Cardiac muscle cell (in vitro differentiated cells and primary cell): Measurements from ENCODE around the gene NSMCE1. TPM values are rescaled to one million over a fixed set of nuclear protein-coding genes. Genes with fewer than 3 reads are reported as not detected.
"Not testable (repeated sequence)": the region's sequence is repeated elsewhere in the genome, so short reads cannot be mapped to it uniquely, and the experiment has no call there.

Experiments
- DNase-seq, 2 donors: peaks; one replicate each; pipeline versions ENCODE4 v3.0.0 to v3.0.0-alpha.2; 2010 to 2017; ENCODE audit warnings: low read depth in 1 of 2, low spot score in 1 of 2
- H3K27ac ChIP-seq: fragments of 200-600 bp; sonication (generic); 2 replicates; pipeline ENCODE4 v1.5.1; 2016
- H3K27me3 ChIP-seq: fragments of 200-600 bp; sonication (generic); 2 replicates; pipeline ENCODE4 v1.6.0; 2016; ENCODE audit warnings: control low read depth
- H3K36me3 ChIP-seq: fragments of 200-600 bp; sonication (generic); 2 replicates; pipeline ENCODE4 v1.5.1; 2016; ENCODE audit warnings: control low read depth
- H3K4me1 ChIP-seq: fragments of 200-600 bp; sonication (generic); 2 replicates; pipeline ENCODE4 v1.8.1; 2017; ENCODE audit warnings: low read depth, mild to moderate bottlenecking, mixed run types
- H3K4me3 ChIP-seq: fragments of 200-600 bp; sonication (generic); 2 replicates; pipeline ENCODE4 v1.5.1; 2016; ENCODE audit warnings: mild to moderate bottlenecking
- H3K9me3 ChIP-seq: fragments of 200-600 bp; sonication (generic); 2 replicates; pipeline ENCODE4 v1.5.1; 2017; ENCODE audit warnings: low read depth, mild to moderate bottlenecking, control low read depth
- polyA plus RNA-seq: library from polyadenylated mRNA; unstranded; fragments of >200 nt; fragmentation: Nextera tagmentation; extraction: Ambion mirVana; gene quantifications from 2 replicates; pipeline ENCODE4 v1.2.1, GENCODE V29; 2016
- total RNA-seq: library from RNA; depleted of rRNA; stranded (reverse); fragments of >200 nt; gene quantifications from 2 replicates; pipeline ENCODE4 v1.2.3, GENCODE V29; 2016
- TF ChIP-seq, protein P1 (sequence below): IDR thresholded peaks from 2 replicates; pipeline ENCODE4 v1.5.1; 2012; ENCODE audit warnings: low read depth, mild to moderate bottlenecking, low read length

The NSMCE1 gene
- total and polyA plus RNA-seq, 2 experiments from 2014 or later: 23.4 to 28.2 TPM

GRCh38 chr16:27204312-27204915 lies 64.2 kb downstream of the NSMCE1 start:
- TF ChIP-seq, protein P1, sequence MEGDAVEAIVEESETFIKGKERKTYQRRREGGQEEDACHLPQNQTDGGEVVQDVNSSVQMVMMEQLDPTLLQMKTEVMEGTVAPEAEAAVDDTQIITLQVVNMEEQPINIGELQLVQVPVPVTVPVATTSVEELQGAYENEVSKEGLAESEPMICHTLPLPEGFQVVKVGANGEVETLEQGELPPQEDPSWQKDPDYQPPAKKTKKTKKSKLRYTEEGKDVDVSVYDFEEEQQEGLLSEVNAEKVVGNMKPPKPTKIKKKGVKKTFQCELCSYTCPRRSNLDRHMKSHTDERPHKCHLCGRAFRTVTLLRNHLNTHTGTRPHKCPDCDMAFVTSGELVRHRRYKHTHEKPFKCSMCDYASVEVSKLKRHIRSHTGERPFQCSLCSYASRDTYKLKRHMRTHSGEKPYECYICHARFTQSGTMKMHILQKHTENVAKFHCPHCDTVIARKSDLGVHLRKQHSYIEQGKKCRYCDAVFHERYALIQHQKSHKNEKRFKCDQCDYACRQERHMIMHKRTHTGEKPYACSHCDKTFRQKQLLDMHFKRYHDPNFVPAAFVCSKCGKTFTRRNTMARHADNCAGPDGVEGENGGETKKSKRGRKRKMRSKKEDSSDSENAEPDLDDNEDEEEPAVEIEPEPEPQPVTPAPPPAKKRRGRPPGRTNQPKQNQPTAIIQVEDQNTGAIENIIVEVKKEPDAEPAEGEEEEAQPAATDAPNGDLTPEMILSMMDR: no peak
- H3K4me1 ChIP-seq: peaks cover 9% of the 10 kb centered on the region
- H3K4me3 ChIP-seq: peak overlapping the region; percentile 44
- peak overlapping the region; percentile 99 for H3K27ac ChIP-seq
- no peaks in the 10 kb centered on the region for H3K9me3 ChIP-seq
- H3K36me3 ChIP-seq: no peaks in the 10 kb centered on the region
- no peak for DNase-seq
- no peaks in the 10 kb centered on the region for H3K27me3 ChIP-seq

DNA sequence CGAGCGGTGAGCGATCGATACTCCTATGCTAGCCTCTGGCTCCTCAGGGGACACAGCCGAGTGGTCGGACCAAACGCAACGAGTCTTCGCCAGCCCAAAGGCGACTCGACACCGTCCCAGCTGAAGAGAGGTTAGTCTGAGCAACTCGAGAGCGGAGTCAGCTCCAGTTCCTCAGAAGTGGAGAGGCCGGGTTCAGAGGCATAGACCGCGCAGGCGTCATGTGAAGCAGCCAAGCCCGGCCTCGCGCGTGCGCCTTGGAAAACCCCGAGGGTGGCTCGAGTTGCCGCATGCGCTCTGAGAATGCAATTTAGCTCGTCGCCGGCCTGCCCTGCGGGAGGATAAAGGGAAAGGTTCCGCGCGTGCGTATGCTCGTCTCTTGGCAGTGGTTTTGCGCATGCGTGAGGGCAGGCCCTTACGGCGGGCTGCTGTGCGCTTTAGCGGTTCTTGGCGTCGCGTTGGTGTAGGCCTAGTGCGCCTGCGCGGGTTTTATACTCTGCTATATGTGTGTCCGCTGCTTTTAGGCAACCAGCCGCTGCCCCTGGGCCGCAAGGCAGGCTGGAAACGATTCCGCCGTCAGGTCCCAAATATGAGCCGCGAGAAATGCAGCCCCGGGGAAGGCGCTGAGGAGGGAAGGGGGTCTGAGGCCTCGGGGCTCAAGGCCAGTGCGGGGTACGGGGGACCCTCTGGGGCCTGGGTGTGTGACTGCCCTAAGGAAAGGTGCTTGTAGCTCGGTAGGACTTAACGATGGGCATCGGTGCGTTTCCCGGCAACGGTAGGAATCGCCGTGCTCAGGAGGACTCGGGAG lies 64.9 kb downstream of the NSMCE1 start, which contains the start of gene KDM8:
TSS of gene KDM8 (plus strand) at position 20 of the 805 bp plus-strand sequence. CDS start 6,598 bp downstream, outside the sequence.
- no peaks in the 10 kb centered on the region for H3K9me3 ChIP-seq
- no peaks in the 10 kb centered on the region for H3K36me3 ChIP-seq
- peaks cover 9% of the 10 kb centered on the region for H3K4me1 ChIP-seq
- TF ChIP-seq, protein P1: no peak
- peak; percentile 100 for DNase-seq
- no peaks in the 10 kb centered on the region for H3K27me3 ChIP-seq
- peak within 1 kb of the TSS; percentile 99 for H3K27ac ChIP-seq
- H3K4me3 ChIP-seq: peak within 1 kb of the TSS; percentile 62

- H3K36me3 ChIP-seq: no peaks in the 10 kb centered on the region
- H3K27ac ChIP-seq: peak overlapping the region; percentile 99
- peak overlapping the region; percentile 62 for H3K4me3 ChIP-seq
- TF ChIP-seq, protein P1: no peak
- DNase-seq: peak; percentile 93 to 95
- no peaks in the 10 kb centered on the region for H3K27me3 ChIP-seq
- peaks cover 9% of the 10 kb centered on the region for H3K4me1 ChIP-seq
- H3K9me3 ChIP-seq: no peaks in the 10 kb centered on the region
Measured at GRCh38 chr16:27202923-27203506, 65.6 kb downstream of the NSMCE1 start.

- not testable (repeated sequence) for H3K27ac ChIP-seq, H3K36me3 ChIP-seq, H3K9me3 ChIP-seq, DNase-seq, H3K4me1 ChIP-seq, H3K27me3 ChIP-seq, H3K4me3 ChIP-seq
Measured at GRCh38 chr16:27200914-27201313, 67.7 kb downstream of the NSMCE1 start.

DNA sequence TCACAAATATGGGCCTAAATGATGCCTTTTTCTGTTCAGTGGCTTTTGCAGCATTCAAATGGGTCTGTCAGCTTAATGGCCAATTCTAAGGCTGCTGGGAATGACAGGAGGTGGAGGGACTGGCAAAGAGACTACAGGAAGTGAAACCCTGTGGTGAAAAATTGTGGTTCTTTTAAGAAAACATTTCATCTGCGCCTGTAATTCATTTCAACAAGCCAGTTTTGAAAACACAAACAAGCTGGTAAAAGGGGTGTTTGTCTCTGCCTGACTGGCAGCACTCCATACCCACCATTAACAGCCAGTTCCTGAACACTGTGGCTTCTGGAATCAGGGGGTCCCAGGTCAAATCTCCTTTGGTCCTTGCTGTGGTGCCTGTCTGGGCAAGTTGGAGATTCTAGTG lies 68.8 kb downstream of the NSMCE1 start:
- no peak for DNase-seq
- TF ChIP-seq, protein P1: no peak
- Histone ChIP-seq H3K9me3 (no peaks in the 10 kb centered on the region), H3K27me3 (no peaks in the 10 kb centered on the region), H3K36me3 (no peaks in the 10 kb centered on the region), H3K27ac (no peak overlapping the region), H3K4me3 (no peak overlapping the region), H3K4me1 (peaks cover 5% of the 10 kb centered on the region)

DNA sequence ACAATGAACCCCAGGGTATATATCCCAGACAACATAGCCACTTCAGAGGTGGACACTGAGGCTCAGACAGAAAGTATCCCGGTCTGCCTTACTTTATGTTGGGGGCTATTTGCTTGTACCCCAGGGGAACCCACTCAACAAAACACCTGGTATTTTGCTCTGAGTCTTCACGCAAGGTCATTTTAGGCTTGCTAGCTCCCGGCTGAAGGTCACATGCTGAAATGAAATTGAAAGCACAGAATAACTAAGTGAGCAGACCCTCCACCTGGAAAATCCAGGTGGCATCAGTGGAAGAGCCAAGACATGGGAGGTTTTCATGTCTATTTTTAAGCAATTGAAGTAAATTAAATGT lies 69.4 kb downstream of the NSMCE1 start:
- no peak for DNase-seq
- TF ChIP-seq, protein P1: no peak
- Histone ChIP-seq H3K9me3 (no peaks in the 10 kb centered on the region), H3K4me1 (no peaks in the 10 kb centered on the region), H3K27me3 (no peaks in the 10 kb centered on the region), H3K4me3 (no peak overlapping the region), H3K27ac (no peak overlapping the region), H3K36me3 (no peaks in the 10 kb centered on the region)
